ENCODE results near the gene ETF1. TPM values are rescaled to one million over a fixed set of nuclear protein-coding genes. Genes with fewer than 3 reads are reported as not detected.
A peak's percentile ranks its signal among the peaks of the same experiment; 100 is the strongest.

Gene ETF1
- total and polyA plus RNA-seq, 4 donors: 55.7 to 73.7 (median 62.9) TPM

DNA sequence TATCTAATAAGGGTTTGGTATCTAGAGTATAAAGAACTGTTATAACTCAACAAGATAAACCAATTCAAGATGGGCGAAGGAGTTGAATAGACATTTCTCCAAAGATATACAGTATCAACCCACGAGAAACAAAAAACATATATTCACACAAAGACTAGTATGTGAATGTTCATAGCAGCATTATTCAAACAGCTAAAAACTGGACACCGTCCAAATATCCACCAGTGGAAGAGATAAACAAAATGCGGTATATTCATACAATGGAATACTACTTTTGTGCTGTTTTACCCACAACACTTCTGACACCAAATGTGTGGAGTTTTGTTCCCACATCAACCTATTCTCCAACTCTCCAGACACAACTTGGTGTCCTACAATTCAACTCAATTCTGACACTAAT is 44.7 kb downstream of the ETF1 start:
- Histone ChIP-seq H3K9me3 (ENCODE audit: control insufficient read depth, insufficient read depth, low read length) (no peaks in the 10 kb centered on the region), H3K4me1 (ENCODE audit: control insufficient read depth, insufficient read depth, low read length) (peaks cover 6% of the 10 kb centered on the region), H3K36me3 (ENCODE audit: control insufficient read depth, insufficient read depth, low read length) (no peaks in the 10 kb centered on the region), H3K27me3 (ENCODE audit: control insufficient read depth, insufficient read depth, low read length) (no peaks in the 10 kb centered on the region), H3K27ac (ENCODE audit: low read depth, low read length) (no peak overlapping the region), H3K4me3 (ENCODE audit: low read depth, low read length) (no peak overlapping the region)
- whole genome bisulfite sequencing (ENCODE audit: insufficient coverage): 60% methylated on average over 1 of the region's 4 CpGs
- no peak for DNase-seq (ENCODE audit: low read depth in 4 of 6, low spot score in 6 of 6)

DNA sequence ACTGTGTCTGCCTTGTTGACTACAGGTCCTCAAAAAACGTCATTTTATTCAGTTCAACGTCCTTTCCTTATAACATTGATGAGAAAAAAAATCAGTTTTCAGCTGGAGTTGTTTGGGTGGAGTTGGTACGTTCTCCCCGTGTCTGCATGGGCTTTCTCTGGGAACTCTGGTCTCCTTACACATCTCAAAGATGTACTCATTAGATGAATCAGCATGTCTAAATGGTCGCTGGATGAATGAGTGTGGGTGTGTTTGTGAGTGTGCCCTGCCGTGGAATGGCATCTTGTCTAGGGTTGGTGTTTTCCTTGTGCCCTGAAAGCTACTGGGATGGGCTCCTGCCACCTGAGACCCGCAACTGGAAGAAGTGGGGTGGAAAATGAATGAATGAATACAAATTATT is 47.7 kb downstream of the ETF1 start:
- Histone ChIP-seq H3K36me3 (ENCODE audit: control insufficient read depth, insufficient read depth, low read length) (no peaks in the 10 kb centered on the region), H3K27me3 (ENCODE audit: control insufficient read depth, insufficient read depth, low read length) (no peaks in the 10 kb centered on the region), H3K4me1 (ENCODE audit: control insufficient read depth, insufficient read depth, low read length) (peaks cover 34% of the 10 kb centered on the region), H3K27ac (ENCODE audit: low read depth, low read length) (no peak overlapping the region), H3K9me3 (ENCODE audit: control insufficient read depth, insufficient read depth, low read length) (no peaks in the 10 kb centered on the region), H3K4me3 (ENCODE audit: low read depth, low read length) (no peak overlapping the region)
- DNase-seq (ENCODE audit: low read depth in 4 of 6, low spot score in 6 of 6): no peak
- WGBS (ENCODE audit: insufficient coverage): 83% methylated on average over 2 of the region's 7 CpGs

DNA sequence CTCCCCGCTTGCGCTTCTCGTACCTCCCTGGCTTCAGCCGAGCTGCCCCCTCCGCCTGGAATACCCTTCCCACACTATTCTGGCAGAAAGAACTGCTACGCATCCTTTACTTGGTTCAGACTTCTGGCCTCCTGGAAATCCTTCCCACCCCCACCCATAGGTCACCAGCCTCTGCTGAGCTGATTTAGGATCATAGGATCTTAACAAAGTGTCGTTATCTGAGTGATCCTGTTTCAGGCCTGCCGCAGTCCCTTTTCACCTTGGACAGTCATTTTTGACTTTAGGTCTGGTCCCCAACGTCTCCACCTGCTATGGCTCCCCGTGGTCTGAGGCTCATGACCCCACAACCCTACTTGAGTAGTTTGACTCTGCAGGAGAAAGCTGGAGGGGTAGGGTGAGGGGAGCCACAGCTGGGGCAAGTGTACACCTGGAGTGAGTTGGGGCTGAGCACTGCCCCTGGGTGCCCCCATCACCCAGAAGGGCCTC is 50.4 kb downstream of the ETF1 start:
- Histone ChIP-seq H3K9me3 (ENCODE audit: control insufficient read depth, insufficient read depth, low read length) (no peaks in the 10 kb centered on the region), H3K27me3 (ENCODE audit: control insufficient read depth, insufficient read depth, low read length) (no peaks in the 10 kb centered on the region), H3K36me3 (ENCODE audit: control insufficient read depth, insufficient read depth, low read length) (no peaks in the 10 kb centered on the region), H3K4me3 (ENCODE audit: low read depth, low read length) (peak overlapping the region; percentile 64), H3K4me1 (ENCODE audit: control insufficient read depth, insufficient read depth, low read length) (peaks cover 43% of the 10 kb centered on the region), H3K27ac (ENCODE audit: low read depth, low read length) (peak overlapping the region; percentile 79)
- no peak for DNase-seq (ENCODE audit: low read depth in 4 of 6, low spot score in 6 of 6)
- 14% methylated on average over 8 of the region's 10 CpGs for WGBS (ENCODE audit: insufficient coverage)

DNA sequence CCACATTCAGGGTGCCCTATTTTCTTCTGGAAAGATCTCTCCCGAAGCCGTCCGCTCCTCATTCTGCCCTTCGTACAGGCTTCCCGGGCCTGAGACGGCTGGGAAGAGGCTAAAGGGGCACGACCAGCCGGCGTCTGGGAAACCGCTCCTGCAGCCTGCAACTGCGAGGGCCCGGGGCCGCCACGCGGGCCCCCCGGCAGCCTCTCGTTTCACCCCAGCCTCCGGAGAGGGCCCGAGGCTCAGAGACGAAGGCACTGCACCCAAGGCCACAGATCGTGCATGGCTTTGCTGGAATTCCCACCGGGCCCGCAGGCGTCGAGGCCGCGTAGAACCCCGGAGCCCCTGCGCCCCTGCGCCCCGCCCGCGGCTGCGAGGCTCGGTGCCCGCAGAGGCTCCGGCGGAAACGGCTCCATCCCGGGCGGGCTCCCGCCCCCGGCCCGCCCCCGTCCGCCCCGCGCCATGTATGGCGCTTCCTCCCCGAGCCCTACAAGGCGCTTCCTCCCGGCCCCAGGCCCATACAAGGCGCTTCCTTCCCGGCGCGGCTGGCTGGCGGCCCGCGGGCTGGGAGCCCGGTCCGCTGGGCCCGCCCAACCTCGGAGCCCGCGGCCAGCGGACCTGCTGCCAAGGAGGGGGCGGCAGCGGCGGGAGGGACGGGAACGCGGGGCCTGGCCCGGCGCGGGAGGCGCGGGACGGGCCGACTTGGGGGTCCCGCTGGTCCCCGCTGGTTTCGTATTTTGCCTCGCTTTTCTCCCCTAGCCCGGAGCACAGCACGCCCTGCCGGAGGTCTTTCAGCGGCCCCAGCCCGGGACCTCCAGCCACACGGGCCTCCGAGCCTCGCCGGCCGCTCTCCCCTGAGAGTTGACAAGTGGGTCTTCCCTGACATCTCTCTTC is 51.1 kb downstream of the ETF1 start:
- 2% methylated on average over 88 of the region's 93 CpGs for WGBS (ENCODE audit: insufficient coverage)
- Histone ChIP-seq H3K36me3 (ENCODE audit: control insufficient read depth, insufficient read depth, low read length) (no peaks in the 10 kb centered on the region), H3K9me3 (ENCODE audit: control insufficient read depth, insufficient read depth, low read length) (no peaks in the 10 kb centered on the region), H3K4me3 (ENCODE audit: low read depth, low read length) (peak overlapping the region; percentile 64), H3K4me1 (ENCODE audit: control insufficient read depth, insufficient read depth, low read length) (peaks cover 43% of the 10 kb centered on the region), H3K27me3 (ENCODE audit: control insufficient read depth, insufficient read depth, low read length) (no peaks in the 10 kb centered on the region), H3K27ac (ENCODE audit: low read depth, low read length) (peak overlapping the region; percentile 79)
- DNase-seq (ENCODE audit: low read depth in 4 of 6, low spot score in 6 of 6): peak in 5 of 6 donors; percentile 72 to 97 (median 80)

DNA sequence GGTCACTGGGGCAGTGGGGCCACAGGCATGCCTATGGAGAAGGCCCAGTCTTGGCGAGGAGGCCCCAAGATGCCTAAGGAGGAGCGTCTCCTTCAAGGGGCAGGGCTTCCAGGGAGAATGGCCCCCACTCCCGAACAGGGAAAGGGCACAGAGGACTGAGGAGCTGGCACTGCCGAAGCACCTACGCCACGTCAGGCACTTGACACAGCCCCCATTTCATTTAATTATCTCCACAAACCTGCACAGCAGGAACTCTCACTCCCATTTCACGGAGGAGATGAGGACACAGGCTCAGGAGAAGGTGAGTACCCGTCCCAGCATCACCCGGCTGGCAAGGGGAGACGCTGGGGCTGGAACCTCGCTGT is 51.8 kb downstream of the ETF1 start:
- Histone ChIP-seq H3K27ac (ENCODE audit: low read depth, low read length) (peak overlapping the region; percentile 8), H3K4me1 (ENCODE audit: control insufficient read depth, insufficient read depth, low read length) (peaks cover 43% of the 10 kb centered on the region), H3K4me3 (ENCODE audit: low read depth, low read length) (peak overlapping the region; percentile 45), H3K36me3 (ENCODE audit: control insufficient read depth, insufficient read depth, low read length) (no peaks in the 10 kb centered on the region), H3K9me3 (ENCODE audit: control insufficient read depth, insufficient read depth, low read length) (no peaks in the 10 kb centered on the region), H3K27me3 (ENCODE audit: control insufficient read depth, insufficient read depth, low read length) (no peaks in the 10 kb centered on the region)
- 52% methylated on average over 6 of the region's 11 CpGs for WGBS (ENCODE audit: insufficient coverage)
- no peak for DNase-seq (ENCODE audit: low read depth in 4 of 6, low spot score in 6 of 6)

DNA sequence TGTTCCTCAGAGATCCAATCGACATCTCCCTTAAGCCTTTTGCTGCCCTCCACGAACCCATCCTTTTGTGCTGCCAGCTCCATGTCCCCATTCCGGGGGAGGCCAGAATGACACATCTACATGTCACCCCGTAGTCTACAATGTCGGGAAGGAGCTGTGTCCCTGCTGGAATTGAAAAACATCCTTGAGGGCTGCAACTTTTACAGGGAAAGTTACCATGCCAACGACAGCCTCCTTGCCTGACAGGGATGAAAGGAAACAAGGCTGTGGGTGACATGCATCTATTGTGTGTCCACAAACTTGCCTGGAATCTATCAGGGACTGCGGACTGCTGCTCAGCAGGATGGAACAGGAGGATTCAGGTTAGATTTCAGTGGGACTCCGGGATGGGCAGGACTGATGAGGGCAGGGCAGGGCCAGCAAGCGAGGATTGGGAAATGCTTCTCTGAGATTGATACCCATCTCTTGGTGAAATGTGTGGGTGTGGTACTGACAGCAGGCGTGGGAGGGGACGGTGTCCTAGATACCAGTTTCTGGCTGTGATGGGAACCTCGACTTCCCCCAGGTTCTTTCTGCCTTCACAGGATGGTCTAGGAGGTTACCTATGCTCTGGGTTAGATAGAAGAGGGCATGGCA is 52.3 kb downstream of the ETF1 start:
- peak in 2 of 6 donors; percentile 40 to 70 for DNase-seq (ENCODE audit: low read depth in 4 of 6, low spot score in 6 of 6)
- Histone ChIP-seq H3K4me1 (ENCODE audit: control insufficient read depth, insufficient read depth, low read length) (peaks cover 43% of the 10 kb centered on the region), H3K36me3 (ENCODE audit: control insufficient read depth, insufficient read depth, low read length) (no peaks in the 10 kb centered on the region), H3K27me3 (ENCODE audit: control insufficient read depth, insufficient read depth, low read length) (no peaks in the 10 kb centered on the region), H3K9me3 (ENCODE audit: control insufficient read depth, insufficient read depth, low read length) (no peaks in the 10 kb centered on the region), H3K4me3 (ENCODE audit: low read depth, low read length) (no peak overlapping the region), H3K27ac (ENCODE audit: low read depth, low read length) (no peak overlapping the region)
- WGBS (ENCODE audit: insufficient coverage): 62% methylated on average over 12 of the region's 12 CpGs

DNA sequence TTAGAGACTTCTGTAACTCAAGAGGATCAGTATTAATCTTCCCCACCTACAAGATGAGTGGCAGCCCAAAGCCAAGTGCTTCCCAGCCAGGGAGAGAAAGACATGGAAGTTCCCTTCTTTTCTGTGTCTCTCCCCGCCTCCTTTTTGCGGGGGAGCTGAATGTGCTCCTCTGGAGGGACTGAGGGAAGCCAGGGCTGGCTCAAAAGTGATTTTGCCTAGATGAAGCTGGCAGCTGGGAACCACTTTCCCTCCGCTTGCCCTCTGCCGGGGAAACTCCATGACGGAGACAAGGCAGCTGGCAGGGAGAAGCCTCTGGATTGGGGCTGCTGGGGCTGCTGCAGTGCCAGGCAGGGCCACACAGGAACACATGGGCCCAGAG is 53.4 kb downstream of the ETF1 start:
- WGBS (ENCODE audit: insufficient coverage): 27% methylated on average over 5 of the region's 5 CpGs
- Histone ChIP-seq H3K27ac (ENCODE audit: low read depth, low read length) (no peak overlapping the region), H3K27me3 (ENCODE audit: control insufficient read depth, insufficient read depth, low read length) (no peaks in the 10 kb centered on the region), H3K4me3 (ENCODE audit: low read depth, low read length) (no peak overlapping the region), H3K9me3 (ENCODE audit: control insufficient read depth, insufficient read depth, low read length) (no peaks in the 10 kb centered on the region), H3K36me3 (ENCODE audit: control insufficient read depth, insufficient read depth, low read length) (no peaks in the 10 kb centered on the region), H3K4me1 (ENCODE audit: control insufficient read depth, insufficient read depth, low read length) (peaks cover 43% of the 10 kb centered on the region)
- DNase-seq (ENCODE audit: low read depth in 4 of 6, low spot score in 6 of 6): peak in 2 of 6 donors; percentile 62 to 65

DNA sequence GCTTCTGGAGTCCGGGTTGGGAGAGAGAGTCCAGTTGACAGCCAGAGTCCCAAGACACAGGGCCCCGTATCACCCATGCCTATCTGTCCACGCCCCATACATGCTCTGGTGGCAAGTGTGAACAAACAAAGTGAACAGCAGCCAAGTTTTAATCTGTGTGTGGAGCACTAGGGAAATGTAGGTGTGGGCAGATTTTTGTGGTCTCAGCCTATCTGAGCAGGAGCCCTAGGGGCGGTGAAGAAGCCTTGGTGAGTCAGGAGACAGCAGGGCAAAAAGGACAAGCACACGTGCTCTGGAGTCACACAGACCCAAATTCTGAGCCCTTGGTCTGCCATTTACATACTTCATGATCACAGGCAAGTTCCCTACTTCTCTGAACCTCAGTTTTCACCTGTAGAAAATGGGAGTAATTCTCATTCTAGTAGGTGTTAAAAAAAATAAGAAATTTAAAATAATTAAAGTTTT is 54.5 kb downstream of the ETF1 start:
- no peaks in the 10 kb centered on the region for H3K9me3 ChIP-seq (ENCODE audit: control insufficient read depth, insufficient read depth, low read length)
- H3K36me3 ChIP-seq (ENCODE audit: control insufficient read depth, insufficient read depth, low read length): no peaks in the 10 kb centered on the region
- DNase-seq (ENCODE audit: low read depth in 4 of 6, low spot score in 6 of 6): no peak
- no peak overlapping the region for H3K4me3 ChIP-seq (ENCODE audit: low read depth, low read length)
- H3K4me1 ChIP-seq (ENCODE audit: control insufficient read depth, insufficient read depth, low read length): peaks cover 38% of the 10 kb centered on the region
- no peaks in the 10 kb centered on the region for H3K27me3 ChIP-seq (ENCODE audit: control insufficient read depth, insufficient read depth, low read length)
- no peak overlapping the region for H3K27ac ChIP-seq (ENCODE audit: low read depth, low read length)
- WGBS (ENCODE audit: insufficient coverage): no CpG with 5 or more reads among the region's 5 CpGs

DNA sequence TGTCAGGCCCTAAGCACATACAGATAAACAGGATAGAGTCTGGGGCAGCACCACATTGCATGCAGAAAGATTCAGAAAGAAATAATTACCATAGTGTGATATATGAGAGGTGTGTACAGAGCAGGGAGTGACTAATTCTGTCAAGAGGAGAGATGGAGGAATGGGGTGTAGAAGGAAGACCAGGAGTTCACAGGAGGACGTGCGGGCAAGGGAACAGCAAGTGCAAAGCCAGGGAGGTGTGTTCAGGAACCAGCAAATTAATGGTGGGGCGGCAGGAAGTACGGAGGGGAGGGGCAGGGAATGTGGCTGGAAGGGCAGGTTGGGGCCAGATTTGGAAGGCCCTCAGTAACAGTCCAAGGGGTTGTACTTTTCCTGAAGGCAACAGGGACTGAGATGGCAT is 60.4 kb downstream of the ETF1 start:
- 51% methylated on average over 4 of the region's 4 CpGs for WGBS (ENCODE audit: insufficient coverage)

More for the DNA sequence above, 60.4 kb downstream of the ETF1 start:
- Histone ChIP-seq H3K27ac (ENCODE audit: low read depth, low read length) (no peak overlapping the region), H3K36me3 (ENCODE audit: control insufficient read depth, insufficient read depth, low read length) (no peaks in the 10 kb centered on the region), H3K4me1 (ENCODE audit: control insufficient read depth, insufficient read depth, low read length) (no peaks in the 10 kb centered on the region), H3K9me3 (ENCODE audit: control insufficient read depth, insufficient read depth, low read length) (no peaks in the 10 kb centered on the region), H3K4me3 (ENCODE audit: low read depth, low read length) (no peak overlapping the region), H3K27me3 (ENCODE audit: control insufficient read depth, insufficient read depth, low read length) (no peaks in the 10 kb centered on the region)
- DNase-seq (ENCODE audit: low read depth in 4 of 6, low spot score in 6 of 6): no peak

Measured in spinal cord (tissue), 10 donors.